H1 (cell line): ENCODE results near the gene IDH3A. TPM values are rescaled to one million over a fixed set of nuclear protein-coding genes. Genes with fewer than 3 reads are reported as not detected.

Source experiments
- GTF2F1 ChIP-seq: IDR thresholded peaks from 2 replicates; pipeline ENCODE4 v1.6.1; 2012; ENCODE audit warnings: low read depth, low read length, improper control_type of control experiment, borderline replicate concordance
- HDAC6 ChIP-seq: IDR thresholded peaks from one replicate; pipeline ENCODE4 v1.7.1; 2012; ENCODE audit warnings: low read depth, mild to moderate bottlenecking, inconsistent platforms, low read length, moderate library complexity
- JUN ChIP-seq: IDR thresholded peaks from 2 replicates; pipeline ENCODE4 v1.6.1; 2011; ENCODE audit warnings: low read depth, mild to moderate bottlenecking, improper control_type of control experiment, low read length
- PHF8 ChIP-seq: fragments of 200-600 bp; sonication (generic); conservative IDR thresholded peaks from 2 replicates; pipeline ENCODE4 v1.7.1; 2012; ENCODE audit warnings: low read depth, mild to moderate bottlenecking, inconsistent platforms, low read length, moderate library complexity
- SAP30 ChIP-seq: fragments of 300-600 bp; sonication (generic); IDR thresholded peaks from 2 replicates; pipeline ENCODE4 v1.7.1; 2012; ENCODE audit warnings: low read length, moderate library complexity, mild to moderate bottlenecking, inconsistent platforms; ENCODE audit not compliant: insufficient read depth, insufficient replicate concordance
- SRF ChIP-seq: IDR thresholded peaks from 2 replicates; pipeline ENCODE4 v1.6.1; 2011; ENCODE audit warnings: mild to moderate bottlenecking, low read depth, low read length, moderate library complexity
- TBP ChIP-seq: IDR thresholded peaks from 2 replicates; pipeline ENCODE4 v1.6.1; 2011; ENCODE audit warnings: low read depth, low read length, improper control_type of control experiment
- polyA plus RNA-seq, 7 experiments: library from polyadenylated mRNA; depleted of rRNA in 3 of 7; stranded (reverse) in 5 of 7; unstranded in 2 of 7; fragments of >200 nt in 5 of 7; fragments of 200-250 nt in 2 of 7; gene quantifications; 1 replicate in 5 of 7; 2 replicates in 1 of 7; 4 replicates in 1 of 7; pipeline versions ENCODE4 v1.2.1 to v1.2.3, GENCODE V29; 2011 to 2013; ENCODE audit warnings: missing spikeins in 2 of 7, mixed read lengths in 2 of 7
- total RNA-seq: library from RNA; stranded (reverse); fragmentation: NEBNext Ultra II Directional; extraction: Animal tissue kit (Norgen Biotek cat#: 25700); gene quantifications from 2 replicates; pipeline ENCODE4 v1.2.1, GENCODE V29; 2021
- TF ChIP-seq, protein P1 (sequence below): IDR thresholded peaks from 2 replicates; pipeline ENCODE4 v1.6.1; 2011; ENCODE audit warnings: low read depth, mild to moderate bottlenecking, low read length; ENCODE audit not compliant: insufficient read depth

IDH3A gene
- total and polyA plus RNA-seq, 2 of the 8 experiments (the other 6 are each of a cell fraction or from before 2014, with no cell fraction given) = 23.4 to 36.8 TPM

DNA sequence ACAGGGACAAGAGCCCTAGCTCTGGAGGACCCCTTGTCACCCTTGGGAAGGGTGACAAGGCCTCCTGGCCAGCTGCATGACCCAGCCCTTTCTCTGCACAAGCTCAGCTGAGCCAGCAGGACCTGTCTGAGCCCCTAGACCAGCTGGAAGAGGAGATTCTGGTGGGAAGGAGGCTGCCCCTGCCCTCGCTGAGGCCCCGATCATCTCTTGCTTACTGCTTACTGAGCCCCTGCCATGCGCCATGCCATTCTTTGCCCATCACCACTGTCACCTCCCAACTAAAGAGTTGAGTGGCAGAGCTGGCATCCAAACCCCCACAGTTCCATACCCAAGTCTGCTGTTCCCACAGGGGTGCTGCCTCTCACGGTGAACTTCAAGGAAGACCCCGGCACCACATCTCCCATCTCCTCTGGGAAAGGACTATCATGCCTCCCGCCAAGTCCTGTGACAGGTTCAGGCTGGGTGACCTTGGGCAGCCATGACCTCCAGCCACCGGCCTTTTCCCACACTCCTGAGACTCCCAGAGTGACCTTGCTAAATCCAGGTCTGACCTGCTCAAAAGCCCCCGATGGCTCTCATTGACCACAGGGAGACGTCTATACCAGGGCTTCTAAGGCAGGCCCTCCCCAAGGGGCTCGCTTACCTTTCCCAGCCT lies 51.2 kb downstream of the IDH3A start (continued):
- TF ChIP-seq HDAC6 (no peak), GTF2F1 (no peak), PHF8 (no peak), SRF (no peak), SAP30 (no peak), JUN (no peak), TBP (no peak)
- TF ChIP-seq, protein P1, sequence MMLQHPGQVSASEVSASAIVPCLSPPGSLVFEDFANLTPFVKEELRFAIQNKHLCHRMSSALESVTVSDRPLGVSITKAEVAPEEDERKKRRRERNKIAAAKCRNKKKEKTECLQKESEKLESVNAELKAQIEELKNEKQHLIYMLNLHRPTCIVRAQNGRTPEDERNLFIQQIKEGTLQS = no peak
- TF ChIP-seq, all 59 proteins: peak for 0
